DLD1 (cell line): ENCODE data around the gene HECA.
"Not testable (repeated sequence)": the region's sequence is repeated elsewhere in the genome, so short reads cannot be mapped to it uniquely, and the experiment has no call there.

ENCODE experiments used
- in situ Hi-C: cut with HindIII; loops from 2 replicates; pipeline ENCODE4 v1.10.0; 2017; ENCODE audit warnings: low sequenced_read_pairs

HECA gene

GRCh38 chr6:139157086-139157485, 22.2 kb downstream of the HECA start:
- in situ Hi-C loops = not testable (repeated sequence)

- in situ Hi-C loops = no loop called here
These were observed 24.1 kb downstream of the HECA start for GRCh38 chr6:139159016-139159415.

GRCh38 chr6:139161169-139161568, 26.3 kb downstream of the HECA start:
- in situ Hi-C loops = no loop called here

GRCh38 chr6:139161817-139162284, 27.0 kb downstream of the HECA start:
- in situ Hi-C loops = no loop called here

- in situ Hi-C loops = no loop called here
These were observed 29.1 kb downstream of the HECA start for GRCh38 chr6:139164001-139164400.

GRCh38 chr6:139165324-139165723, 30.4 kb downstream of the HECA start:
- in situ Hi-C loops = no loop called here

- in situ Hi-C loops = no loop called here
These were observed 31.5 kb downstream of the HECA start for GRCh38 chr6:139166238-139166955.

GRCh38 chr6:139166956-139167313, 32.1 kb downstream of the HECA start:
- in situ Hi-C loops = no loop called here

GRCh38 chr6:139172151-139172550, 37.3 kb downstream of the HECA start:
- in situ Hi-C loops = no loop called here

- in situ Hi-C loops = no loop called here
These were observed 37.7 kb downstream of the HECA start for GRCh38 chr6:139172567-139172966.

GRCh38 chr6:139173172-139173571, 38.3 kb downstream of the HECA start:
- in situ Hi-C loops = no loop called here

GRCh38 chr6:139173822-139174221, 38.9 kb downstream of the HECA start:
- in situ Hi-C loops = no loop called here

GRCh38 chr6:139174961-139175360, 40.1 kb downstream of the HECA start:
- in situ Hi-C loops = no loop called here

- in situ Hi-C loops = no loop called here
These were observed 40.6 kb downstream of the HECA start for GRCh38 chr6:139175389-139175948.

- in situ Hi-C loops = no loop called here
These were observed 46.4 kb downstream of the HECA start for GRCh38 chr6:139181236-139181635.

GRCh38 chr6:139184047-139184446, 49.2 kb downstream of the HECA start:
- in situ Hi-C loops = no loop called here

- in situ Hi-C loops = no loop called here
These were observed 49.6 kb downstream of the HECA start for GRCh38 chr6:139184459-139184858.

GRCh38 chr6:139186242-139186641, 51.4 kb downstream of the HECA start:
- in situ Hi-C loops = loop anchor here (5.0 kb wide), 1 partner anchor 56 kb away; no protein-coding TSS in a partner anchor

- in situ Hi-C loops = loop anchor here (5.0 kb wide), 1 partner anchor 56 kb away; no protein-coding TSS in a partner anchor
These were observed 51.8 kb downstream of the HECA start for GRCh38 chr6:139186692-139187091.

GRCh38 chr6:139187489-139187888, 52.6 kb downstream of the HECA start:
- in situ Hi-C loops = loop anchor here (5.0 kb wide), 1 partner anchor 55 kb away; no protein-coding TSS in a partner anchor

- in situ Hi-C loops = loop anchor here (5.0 kb wide), 1 partner anchor 53 kb away; no protein-coding TSS in a partner anchor
These were observed 54.8 kb downstream of the HECA start for GRCh38 chr6:139189665-139190064.

- in situ Hi-C loops = no loop called here
These were observed 59.9 kb downstream of the HECA start for GRCh38 chr6:139194740-139195139.
